Transverse colon (tissue), 4 donors: ENCODE results near the gene CFAP99. TPM values are rescaled to one million over a fixed set of nuclear protein-coding genes. Genes with fewer than 3 reads are reported as not detected.

Experiments used
- DNase-seq: peaks from one replicate; pipeline ENCODE4 v3.0.0-alpha.2; 2019
- H3K27ac ChIP-seq, 4 donors: fragments of 200-600 bp; sonication (generic); 2 replicates each; pipeline ENCODE4 v1.5.1; 2016 to 2018; ENCODE audit warnings: inconsistent platforms in 4 of 4
- H3K27me3 ChIP-seq: fragments of 200-600 bp; sonication (generic); 2 replicates; pipeline ENCODE4 v1.5.1; 2017; ENCODE audit warnings: inconsistent platforms
- H3K36me3 ChIP-seq, 4 donors: fragments of 200-600 bp; sonication (generic); 2 replicates each; pipeline ENCODE4 v1.5.1; 2017 to 2019; ENCODE audit warnings: inconsistent platforms in 4 of 4
- H3K4me1 ChIP-seq, 4 donors: fragments of 200-600 bp; sonication (generic); 2 replicates each; pipeline ENCODE4 v1.5.1; 2017 to 2020; ENCODE audit warnings: inconsistent platforms in 4 of 4
- H3K4me3 ChIP-seq, 4 donors: fragments of 200-600 bp; sonication (generic); 1 replicate in 1 of 4; 2 replicates in 3 of 4; pipeline versions ENCODE4 v1.5.1 to v1.6.1; 2017 to 2019; ENCODE audit warnings: inconsistent platforms in 4 of 4
- H3K9me3 ChIP-seq, 2 donors: fragments of 200-600 bp; sonication (generic); 2 replicates each; pipeline ENCODE4 v1.5.1; 2017 to 2019; ENCODE audit warnings: inconsistent platforms in 2 of 2
- EP300 ChIP-seq: sonication (generic); formaldehyde crosslinking; IDR thresholded peaks from one replicate; pipeline ENCODE4 v1.6.1; 2017; ENCODE audit warnings: antibody characterized with exemption, low read depth
- POLR2A ChIP-seq: fragments of 450-650 bp; IDR thresholded peaks from one replicate; pipeline ENCODE4 v1.6.1; 2016; ENCODE audit warnings: antibody characterized with exemption, mild to moderate bottlenecking, moderate library complexity
- POLR2AphosphoS5 ChIP-seq, 3 donors: sonication (generic); formaldehyde crosslinking; IDR thresholded peaks; one replicate each; pipeline ENCODE4 v1.6.1; 2016; ENCODE audit warnings: antibody characterized with exemption in 3 of 3
- WGBS, 2 donors: methylation state at CpG; one replicate each; pipeline ENCODE4 v1.1.5; 2018; ENCODE audit warnings: low coverage in 1 of 2; 5-methylcytosine and 5-hydroxymethylcytosine counted together
- in situ Hi-C, 4 donors: fragments of 200-750 bp; cut with MboI; loops; one replicate each; pipeline versions ENCODE4 v1.15.0 to v1.15.1; 2017; ENCODE audit warnings: low sequenced_read_pairs in 3 of 4, low pct_ligation_motif_present in 1 of 4, low pct_unique_long_range_greater_than_20kb in 1 of 4
- intact Hi-C: fragments of 100-400 bp; cut with DNase I; formaldehyde crosslinking; loops from one replicate; pipeline ENCODE4 v1.15.1; 2023; ENCODE audit warnings: low total_unique reads
- total RNA-seq, 4 donors: library from RNA; depleted of rRNA; stranded (reverse); fragments of >200 nt; gene quantifications; one replicate each; pipeline ENCODE4 v1.1.0, GENCODE V29; 2016
- TF ChIP-seq, protein P1 (sequence below), 5 experiments: fragments of 200-600 bp in 3 of 5; fragments of 450-650 bp in 2 of 5; sonication (generic) in 3 of 5; IDR thresholded peaks; 1 replicate in 2 of 5; 2 replicates in 3 of 5; pipeline ENCODE4 v1.5.1; 2016 to 2017; ENCODE audit warnings: antibody characterized with exemption in 5 of 5, inconsistent platforms in 3 of 5, mild to moderate bottlenecking in 2 of 5, moderate library complexity in 1 of 5

CFAP99 gene
- total RNA-seq, 4 donors from 2014 or later: 0.32 to 0.82 (median 0.60) TPM; not detected in 1

DNA sequence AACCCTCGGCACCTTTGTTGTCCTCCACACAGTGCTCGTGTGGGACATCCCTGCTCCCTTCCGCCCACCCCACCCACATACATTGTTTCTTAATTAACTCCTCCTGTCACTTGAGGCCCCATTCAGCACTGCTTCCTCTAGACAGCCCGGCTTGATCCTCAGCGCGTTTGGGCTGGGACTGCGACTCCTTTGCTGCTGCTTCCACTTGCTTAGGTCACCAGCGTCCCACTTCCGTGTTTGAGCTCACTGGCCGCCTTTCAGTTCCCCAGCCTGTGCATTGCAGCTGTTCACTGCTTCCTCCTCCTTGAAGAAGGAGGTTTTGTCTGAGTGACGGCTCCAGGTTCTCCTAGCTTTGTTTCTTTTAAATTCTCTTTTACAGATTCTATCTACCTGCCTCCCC, 66.2 kb downstream of the CFAP99 start:
- no peaks in the 10 kb centered on the region for H3K27me3 ChIP-seq
- peaks cover 43 to 84% (median 71%) of the 10 kb centered on the region in 4 donors for H3K4me1 ChIP-seq
- no peaks in the 10 kb centered on the region for H3K9me3 ChIP-seq
- H3K36me3 ChIP-seq: no peaks in the 10 kb centered on the region
- no peak overlapping the region for H3K4me3 ChIP-seq
- TF ChIP-seq EP300 (no peak), POLR2A (no peak), POLR2AphosphoS5 (IDR thresholded peaks at IDR 0.05) (peak in 2 of 3 donors; percentile 53 to 64)
- TF ChIP-seq, protein P1, sequence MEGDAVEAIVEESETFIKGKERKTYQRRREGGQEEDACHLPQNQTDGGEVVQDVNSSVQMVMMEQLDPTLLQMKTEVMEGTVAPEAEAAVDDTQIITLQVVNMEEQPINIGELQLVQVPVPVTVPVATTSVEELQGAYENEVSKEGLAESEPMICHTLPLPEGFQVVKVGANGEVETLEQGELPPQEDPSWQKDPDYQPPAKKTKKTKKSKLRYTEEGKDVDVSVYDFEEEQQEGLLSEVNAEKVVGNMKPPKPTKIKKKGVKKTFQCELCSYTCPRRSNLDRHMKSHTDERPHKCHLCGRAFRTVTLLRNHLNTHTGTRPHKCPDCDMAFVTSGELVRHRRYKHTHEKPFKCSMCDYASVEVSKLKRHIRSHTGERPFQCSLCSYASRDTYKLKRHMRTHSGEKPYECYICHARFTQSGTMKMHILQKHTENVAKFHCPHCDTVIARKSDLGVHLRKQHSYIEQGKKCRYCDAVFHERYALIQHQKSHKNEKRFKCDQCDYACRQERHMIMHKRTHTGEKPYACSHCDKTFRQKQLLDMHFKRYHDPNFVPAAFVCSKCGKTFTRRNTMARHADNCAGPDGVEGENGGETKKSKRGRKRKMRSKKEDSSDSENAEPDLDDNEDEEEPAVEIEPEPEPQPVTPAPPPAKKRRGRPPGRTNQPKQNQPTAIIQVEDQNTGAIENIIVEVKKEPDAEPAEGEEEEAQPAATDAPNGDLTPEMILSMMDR (IDR thresholded peaks at IDR 0.05): no peak
- peak overlapping the region; percentile 74 to 83 (median 80) for H3K27ac ChIP-seq
- intact Hi-C loops: no loop called here
- 0 to 29% methylated on average over 2 to 11 of the region's 11 CpGs for WGBS, 2 donors
- peak; percentile 85 for DNase-seq
- in situ Hi-C loops: no loop called here

DNA sequence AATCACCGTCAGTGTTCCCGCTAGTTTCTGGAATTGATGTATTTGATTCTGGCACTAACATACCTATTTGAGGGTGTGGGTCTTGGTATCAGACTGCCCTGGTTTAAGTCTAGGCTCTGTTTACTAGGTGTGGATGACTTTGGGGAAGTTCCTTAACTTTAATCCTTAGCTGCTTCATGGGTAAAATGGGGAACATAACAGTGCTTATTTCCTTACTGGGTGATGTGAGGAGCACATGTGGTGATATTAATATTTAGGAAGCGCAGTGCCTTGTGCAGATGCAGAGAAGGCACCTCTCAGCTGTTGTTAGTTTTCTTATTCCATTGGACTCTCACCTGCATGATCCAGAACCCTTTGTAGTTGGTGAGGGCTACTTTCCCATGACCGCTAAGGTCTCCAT, 67.2 kb downstream of the CFAP99 start:
- TF ChIP-seq EP300 (no peak), POLR2A (no peak), POLR2AphosphoS5 (IDR thresholded peaks at IDR 0.05) (no peak)
- intact Hi-C loops: no loop called here
- DNase-seq: no peak
- Histone ChIP-seq H3K27me3 (no peaks in the 10 kb centered on the region), H3K27ac (peak overlapping the region; percentile 74 to 83 (median 80)), H3K4me1 (peaks cover 39 to 75% (median 65%) of the 10 kb centered on the region in 4 donors), H3K9me3 (no peaks in the 10 kb centered on the region), H3K36me3 (peaks cover 0 to 8% (median 3%) of the 10 kb centered on the region in 4 donors), H3K4me3 (no peak overlapping the region)
- in situ Hi-C loops: no loop called here
- 94 to 100% methylated on average over 1 to 4 of the region's 4 CpGs for WGBS, 2 donors

DNA sequence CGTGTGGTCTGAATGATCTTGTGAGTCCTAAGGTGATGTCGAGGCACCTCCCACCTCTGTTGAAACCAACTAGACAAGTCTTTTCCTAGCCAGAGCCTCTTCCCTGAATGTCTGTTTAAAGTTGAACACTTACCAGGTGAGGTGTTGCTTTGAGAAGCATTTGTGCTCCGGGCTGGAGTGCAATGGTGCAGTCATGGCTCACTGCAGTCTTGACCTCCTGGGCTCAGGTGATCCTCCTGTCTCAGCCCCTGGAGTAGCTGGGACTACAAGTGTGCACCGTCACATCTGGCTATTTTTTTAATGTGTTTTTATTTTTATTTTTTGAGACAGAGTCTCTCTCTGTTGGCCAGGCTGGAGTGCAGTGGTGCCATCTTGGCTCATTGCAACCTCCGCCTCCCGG, 68.2 kb downstream of the CFAP99 start:
- in situ Hi-C loops: no loop called here
- H3K9me3 ChIP-seq: no peaks in the 10 kb centered on the region
- 89 to 92% methylated on average over 4 to 6 of the region's 6 CpGs for WGBS, 2 donors

DNA sequence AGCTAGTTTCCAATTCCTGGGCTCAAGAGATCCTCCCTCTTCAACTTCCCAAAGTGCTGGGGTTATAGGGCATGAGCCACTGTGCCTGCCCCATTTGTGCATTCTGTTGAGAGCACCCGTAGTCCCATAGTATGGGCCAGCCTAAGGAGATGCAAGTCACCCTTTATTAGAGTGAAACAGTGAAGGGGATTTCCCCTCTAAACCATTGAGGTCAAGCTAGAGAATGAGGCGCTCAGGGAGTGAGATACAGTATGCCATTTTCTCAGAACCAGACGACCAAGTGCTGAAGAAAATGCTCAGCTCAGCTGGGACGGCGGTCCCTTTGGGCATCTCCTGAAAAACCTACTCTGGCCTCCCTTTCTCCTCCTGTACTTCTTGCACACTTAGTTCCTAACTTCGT, 68.9 kb downstream of the CFAP99 start:
- no peak for DNase-seq
- Histone ChIP-seq H3K27ac (no peak overlapping the region), H3K36me3 (peaks cover 0 to 21% (median 6%) of the 10 kb centered on the region in 4 donors), H3K4me3 (no peak overlapping the region), H3K9me3 (no peaks in the 10 kb centered on the region), H3K27me3 (no peaks in the 10 kb centered on the region), H3K4me1 (peaks cover 26 to 58% (median 48%) of the 10 kb centered on the region in 4 donors)
- intact Hi-C loops (no loop called here), in situ Hi-C loops (no loop called here)
- WGBS, 2 donors: 44 to 70% methylated on average over 1 to 6 of the region's 6 CpGs
- TF ChIP-seq POLR2AphosphoS5 (IDR thresholded peaks at IDR 0.05) (no peak), POLR2A (no peak), EP300 (no peak)
- TF ChIP-seq, protein P1 (IDR thresholded peaks at IDR 0.05): no peak

More for the DNA sequence above, 68.2 kb downstream of the CFAP99 start:
- Histone ChIP-seq H3K27me3 (no peaks in the 10 kb centered on the region), H3K27ac (no peak overlapping the region), H3K4me3 (no peak overlapping the region), H3K4me1 (peaks cover 33 to 64% (median 55%) of the 10 kb centered on the region in 4 donors), H3K36me3 (peaks cover 0 to 15% (median 4%) of the 10 kb centered on the region in 4 donors)
- no peak for DNase-seq
- TF ChIP-seq, protein P1 (IDR thresholded peaks at IDR 0.05): no peak
- TF ChIP-seq POLR2A (no peak), EP300 (no peak), POLR2AphosphoS5 (IDR thresholded peaks at IDR 0.05) (no peak)
- intact Hi-C loops: no loop called here
